Measurements from ENCODE around the gene ASIC4. TPM values are rescaled to one million over a fixed set of nuclear protein-coding genes. Genes with fewer than 3 reads are reported as not detected.

The ASIC4 gene
- total and polyA plus RNA-seq, 2 of the 13 experiments (the other 11 are each of a cell fraction or from before 2014, with no cell fraction given), result 0.03 TPM; not detected in 1

DNA sequence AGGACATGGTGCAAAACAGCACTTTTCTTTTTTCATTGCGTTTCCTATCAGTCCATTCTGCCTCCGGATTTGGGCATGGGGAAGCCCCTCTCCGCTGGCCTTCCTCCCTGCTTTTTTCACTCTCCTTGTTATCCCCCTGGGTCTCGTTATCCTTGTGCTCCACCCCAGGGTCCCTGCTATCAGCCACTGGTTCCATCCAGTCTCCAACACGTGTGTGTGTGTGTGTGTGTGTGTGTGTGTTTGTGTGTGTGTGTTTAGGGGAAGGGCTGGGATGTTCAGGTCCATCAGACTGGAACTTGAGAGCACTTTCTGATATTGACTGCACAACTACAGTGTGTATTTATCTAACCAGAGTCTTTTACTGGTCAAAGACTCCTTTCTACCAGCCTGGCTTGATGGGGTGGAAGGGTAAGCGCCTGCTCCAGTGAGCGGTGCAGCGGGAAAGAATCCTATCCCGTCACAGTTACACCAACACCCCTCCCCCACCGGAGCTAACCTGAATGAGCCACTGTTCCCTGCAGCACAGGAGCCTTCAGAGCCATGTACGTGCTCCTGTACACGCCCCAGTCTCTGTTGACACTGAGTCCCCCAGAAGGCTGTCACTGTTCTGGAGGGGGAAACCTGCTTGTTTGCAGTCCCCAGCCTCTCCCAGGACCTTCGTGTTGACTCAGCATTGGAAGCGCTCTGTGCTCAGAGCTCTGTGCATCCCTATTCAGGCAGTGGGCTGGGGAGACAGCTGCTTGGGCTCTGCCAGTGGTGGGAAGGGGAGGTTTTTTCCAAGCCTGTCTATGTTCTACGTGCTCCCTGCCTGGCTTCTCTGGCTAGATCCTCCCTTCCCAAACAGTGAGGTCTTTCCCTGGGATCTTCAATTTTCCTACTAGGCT, 62.5 kb downstream of the ASIC4 start (continued):
- TF ChIP-seq AHR (CRISPR knock-in tag; IDR thresholded peaks at IDR 0.05) (peak; percentile 86; the same call in 1 of the 2 replicates), HOXD1 (CRISPR knock-in tag; IDR thresholded peaks at IDR 0.05) (peak; percentile 91), ATF1 (CRISPR knock-in tag; IDR thresholded peaks at IDR 0.05) (peak; percentile 68), SNAPC2 (CRISPR knock-in tag; IDR thresholded peaks at IDR 0.05) (peak; percentile 13; the same call in 1 of the 2 replicates), HDAC6 (IDR thresholded peaks at IDR 0.05; ENCODE audit: low read depth, low read length) (no peak), XRCC5 (optimal IDR thresholded peaks at IDR 0.05; ENCODE audit: low read length) (peak; percentile 97), FOXK2 (IDR thresholded peaks at IDR 0.05) (peak; percentile 96), ZNF792 (CRISPR knock-in tag; IDR thresholded peaks at IDR 0.05) (peak; percentile 99), JARID2 (CRISPR knock-in tag; IDR thresholded peaks at IDR 0.05; ENCODE audit: insufficient replicate concordance) (peak; percentile 74), BHLHE40 (IDR thresholded peaks at IDR 0.05; ENCODE audit: low read length) (peak; percentile 28; the same call in 1 of the 2 replicates), FOXC1 (CRISPR knock-in tag; IDR thresholded peaks at IDR 0.05; ENCODE audit: borderline replicate concordance) (no peak; the same call in 1 of the 2 replicates), ZSCAN21 (CRISPR knock-in tag; IDR thresholded peaks at IDR 0.05; ENCODE audit: borderline replicate concordance) (peak; percentile 91)
- TF ChIP-seq, protein P1, sequence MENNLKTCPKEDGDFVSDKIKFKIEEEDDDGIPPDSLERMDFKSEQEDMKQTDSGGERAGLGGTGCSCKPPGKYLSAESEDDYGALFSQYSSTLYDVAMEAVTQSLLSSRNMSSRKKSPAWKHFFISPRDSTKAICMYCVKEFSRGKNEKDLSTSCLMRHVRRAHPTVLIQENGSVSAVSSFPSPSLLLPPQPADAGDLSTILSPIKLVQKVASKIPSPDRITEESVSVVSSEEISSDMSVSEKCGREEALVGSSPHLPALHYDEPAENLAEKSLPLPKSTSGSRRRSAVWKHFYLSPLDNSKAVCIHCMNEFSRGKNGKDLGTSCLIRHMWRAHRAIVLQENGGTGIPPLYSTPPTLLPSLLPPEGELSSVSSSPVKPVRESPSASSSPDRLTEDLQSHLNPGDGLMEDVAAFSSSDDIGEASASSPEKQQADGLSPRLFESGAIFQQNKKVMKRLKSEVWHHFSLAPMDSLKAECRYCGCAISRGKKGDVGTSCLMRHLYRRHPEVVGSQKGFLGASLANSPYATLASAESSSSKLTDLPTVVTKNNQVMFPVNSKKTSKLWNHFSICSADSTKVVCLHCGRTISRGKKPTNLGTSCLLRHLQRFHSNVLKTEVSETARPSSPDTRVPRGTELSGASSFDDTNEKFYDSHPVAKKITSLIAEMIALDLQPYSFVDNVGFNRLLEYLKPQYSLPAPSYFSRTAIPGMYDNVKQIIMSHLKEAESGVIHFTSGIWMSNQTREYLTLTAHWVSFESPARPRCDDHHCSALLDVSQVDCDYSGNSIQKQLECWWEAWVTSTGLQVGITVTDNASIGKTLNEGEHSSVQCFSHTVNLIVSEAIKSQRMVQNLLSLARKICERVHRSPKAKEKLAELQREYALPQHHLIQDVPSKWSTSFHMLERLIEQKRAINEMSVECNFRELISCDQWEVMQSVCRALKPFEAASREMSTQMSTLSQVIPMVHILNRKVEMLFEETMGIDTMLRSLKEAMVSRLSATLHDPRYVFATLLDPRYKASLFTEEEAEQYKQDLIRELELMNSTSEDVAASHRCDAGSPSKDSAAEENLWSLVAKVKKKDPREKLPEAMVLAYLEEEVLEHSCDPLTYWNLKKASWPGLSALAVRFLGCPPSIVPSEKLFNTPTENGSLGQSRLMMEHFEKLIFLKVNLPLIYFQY (CRISPR knock-in tag; IDR thresholded peaks at IDR 0.05; ENCODE audit: borderline replicate concordance), result 0 out of 2 replicates have a peak, but pooled peaks have one; percentile 12
- TF ChIP-seq, protein P2, sequence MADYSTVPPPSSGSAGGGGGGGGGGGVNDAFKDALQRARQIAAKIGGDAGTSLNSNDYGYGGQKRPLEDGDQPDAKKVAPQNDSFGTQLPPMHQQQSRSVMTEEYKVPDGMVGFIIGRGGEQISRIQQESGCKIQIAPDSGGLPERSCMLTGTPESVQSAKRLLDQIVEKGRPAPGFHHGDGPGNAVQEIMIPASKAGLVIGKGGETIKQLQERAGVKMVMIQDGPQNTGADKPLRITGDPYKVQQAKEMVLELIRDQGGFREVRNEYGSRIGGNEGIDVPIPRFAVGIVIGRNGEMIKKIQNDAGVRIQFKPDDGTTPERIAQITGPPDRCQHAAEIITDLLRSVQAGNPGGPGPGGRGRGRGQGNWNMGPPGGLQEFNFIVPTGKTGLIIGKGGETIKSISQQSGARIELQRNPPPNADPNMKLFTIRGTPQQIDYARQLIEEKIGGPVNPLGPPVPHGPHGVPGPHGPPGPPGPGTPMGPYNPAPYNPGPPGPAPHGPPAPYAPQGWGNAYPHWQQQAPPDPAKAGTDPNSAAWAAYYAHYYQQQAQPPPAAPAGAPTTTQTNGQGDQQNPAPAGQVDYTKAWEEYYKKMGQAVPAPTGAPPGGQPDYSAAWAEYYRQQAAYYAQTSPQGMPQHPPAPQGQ (CRISPR knock-in tag; IDR thresholded peaks at IDR 0.05; ENCODE audit: borderline replicate concordance), result peak; percentile 96; the same call in 1 of the 2 replicates
- TF ChIP-seq, protein P3, sequence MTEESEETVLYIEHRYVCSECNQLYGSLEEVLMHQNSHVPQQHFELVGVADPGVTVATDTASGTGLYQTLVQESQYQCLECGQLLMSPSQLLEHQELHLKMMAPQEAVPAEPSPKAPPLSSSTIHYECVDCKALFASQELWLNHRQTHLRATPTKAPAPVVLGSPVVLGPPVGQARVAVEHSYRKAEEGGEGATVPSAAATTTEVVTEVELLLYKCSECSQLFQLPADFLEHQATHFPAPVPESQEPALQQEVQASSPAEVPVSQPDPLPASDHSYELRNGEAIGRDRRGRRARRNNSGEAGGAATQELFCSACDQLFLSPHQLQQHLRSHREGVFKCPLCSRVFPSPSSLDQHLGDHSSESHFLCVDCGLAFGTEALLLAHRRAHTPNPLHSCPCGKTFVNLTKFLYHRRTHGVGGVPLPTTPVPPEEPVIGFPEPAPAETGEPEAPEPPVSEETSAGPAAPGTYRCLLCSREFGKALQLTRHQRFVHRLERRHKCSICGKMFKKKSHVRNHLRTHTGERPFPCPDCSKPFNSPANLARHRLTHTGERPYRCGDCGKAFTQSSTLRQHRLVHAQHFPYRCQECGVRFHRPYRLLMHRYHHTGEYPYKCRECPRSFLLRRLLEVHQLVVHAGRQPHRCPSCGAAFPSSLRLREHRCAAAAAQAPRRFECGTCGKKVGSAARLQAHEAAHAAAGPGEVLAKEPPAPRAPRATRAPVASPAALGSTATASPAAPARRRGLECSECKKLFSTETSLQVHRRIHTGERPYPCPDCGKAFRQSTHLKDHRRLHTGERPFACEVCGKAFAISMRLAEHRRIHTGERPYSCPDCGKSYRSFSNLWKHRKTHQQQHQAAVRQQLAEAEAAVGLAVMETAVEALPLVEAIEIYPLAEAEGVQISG (CRISPR knock-in tag; IDR thresholded peaks at IDR 0.05), result peak; percentile 88
- TF ChIP-seq, protein P4, sequence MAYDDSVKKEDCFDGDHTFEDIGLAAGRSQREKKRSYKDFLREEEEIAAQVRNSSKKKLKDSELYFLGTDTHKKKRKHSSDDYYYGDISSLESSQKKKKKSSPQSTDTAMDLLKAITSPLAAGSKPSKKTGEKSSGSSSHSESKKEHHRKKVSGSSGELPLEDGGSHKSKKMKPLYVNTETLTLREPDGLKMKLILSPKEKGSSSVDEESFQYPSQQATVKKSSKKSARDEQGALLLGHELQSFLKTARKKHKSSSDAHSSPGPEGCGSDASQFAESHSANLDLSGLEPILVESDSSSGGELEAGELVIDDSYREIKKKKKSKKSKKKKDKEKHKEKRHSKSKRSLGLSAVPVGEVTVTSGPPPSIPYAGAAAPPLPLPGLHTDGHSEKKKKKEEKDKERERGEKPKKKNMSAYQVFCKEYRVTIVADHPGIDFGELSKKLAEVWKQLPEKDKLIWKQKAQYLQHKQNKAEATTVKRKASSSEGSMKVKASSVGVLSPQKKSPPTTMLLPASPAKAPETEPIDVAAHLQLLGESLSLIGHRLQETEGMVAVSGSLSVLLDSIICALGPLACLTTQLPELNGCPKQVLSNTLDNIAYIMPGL (CRISPR knock-in tag; IDR thresholded peaks at IDR 0.05; ENCODE audit: borderline replicate concordance in 1 of 2, low read depth in 1 of 2), result peak; percentile 86 to 89; a peak in 3 of 4 replicates
- TF ChIP-seq, protein P5, sequence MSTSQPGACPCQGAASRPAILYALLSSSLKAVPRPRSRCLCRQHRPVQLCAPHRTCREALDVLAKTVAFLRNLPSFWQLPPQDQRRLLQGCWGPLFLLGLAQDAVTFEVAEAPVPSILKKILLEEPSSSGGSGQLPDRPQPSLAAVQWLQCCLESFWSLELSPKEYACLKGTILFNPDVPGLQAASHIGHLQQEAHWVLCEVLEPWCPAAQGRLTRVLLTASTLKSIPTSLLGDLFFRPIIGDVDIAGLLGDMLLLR (CRISPR knock-in tag; IDR thresholded peaks at IDR 0.05), result peak; percentile 83; the same call in 1 of the 2 replicates

Measured in HepG2 (cell line).